A673 (cell line): ENCODE data around the gene ITPR2. TPM values are rescaled to one million over a fixed set of nuclear protein-coding genes. Genes with fewer than 3 reads are reported as not detected.

ENCODE experiments used
- BruUV-seq: library from RNA; stranded (reverse); fragments of 400-500 nt; replicated peaks from 2 replicates; lab custom pipeline; 2021; lab: Mats Ljungman, UMichigan
- CTCF ChIA-PET: fragments of 300-600 bp; sonication (Branson Sonifier 250); formaldehyde crosslinking; loops from one replicate; lab custom pipeline; 2022; ENCODE audit warnings: antibody characterized with exemption; lab: Charles Lee
- POLR2A ChIA-PET: fragments of 300-600 bp; sonication (Branson Sonifier 250); formaldehyde crosslinking; loops from one replicate; lab custom pipeline; 2022; ENCODE audit warnings: antibody characterized with exemption; ENCODE audit not compliant: low non-redundant PET; lab: Charles Lee
- DNase-seq: peaks from one replicate; pipeline ENCODE4 v3.0.0-alpha.2; 2015; ENCODE audit warnings: low spot score
- H3K27ac ChIP-seq: fragments of 200-600 bp; sonication (generic); 2 replicates; pipeline ENCODE4 v1.5.1; 2016; ENCODE audit warnings: mixed run types, low read depth, mild to moderate bottlenecking, mixed read lengths, antibody characterized with exemption, low read length; ENCODE audit not compliant: poor library complexity, severe bottlenecking
- H3K27me3 ChIP-seq: fragments of 200-600 bp; sonication (generic); replicated peaks from 2 replicates; pipeline ENCODE4 v1.6.1; 2017; ENCODE audit warnings: mixed run types, low read depth, mild to moderate bottlenecking, mixed read lengths, antibody characterized with exemption, low read length; ENCODE audit not compliant: insufficient read depth, poor library complexity
- H3K36me3 ChIP-seq: fragments of 200-600 bp; sonication (generic); 2 replicates; pipeline ENCODE4 v1.6.1; 2016; ENCODE audit warnings: mixed run types, mild to moderate bottlenecking, mixed read lengths, antibody characterized with exemption, low read length; ENCODE audit not compliant: insufficient read depth, poor library complexity, severe bottlenecking
- H3K4me1 ChIP-seq: fragments of 200-600 bp; sonication (generic); 2 replicates; pipeline ENCODE4 v1.6.1; 2017; ENCODE audit warnings: mixed run types, mild to moderate bottlenecking, mixed read lengths, antibody characterized with exemption, low read length; ENCODE audit not compliant: insufficient read depth, poor library complexity, severe bottlenecking
- H3K4me3 ChIP-seq: fragments of 200-600 bp; sonication (generic); 2 replicates; pipeline ENCODE4 v1.5.1; 2016; ENCODE audit warnings: low read depth, mixed run types, mild to moderate bottlenecking, mixed read lengths, low read length; ENCODE audit not compliant: poor library complexity, severe bottlenecking
- H3K9me3 ChIP-seq: fragments of 200-600 bp; sonication (generic); 2 replicates; pipeline ENCODE4 v1.6.1; 2016; ENCODE audit warnings: mixed run types, low read depth, mild to moderate bottlenecking, mixed read lengths, antibody characterized with exemption, low read length; ENCODE audit not compliant: poor library complexity, severe bottlenecking
- CTCF ChIP-seq: fragments of 300-800, 200-600 bp; sonication (generic); conservative IDR thresholded peaks from 2 replicates; pipeline ENCODE4 v1.5.1; 2017; ENCODE audit warnings: low read depth, mild to moderate bottlenecking, antibody characterized with exemption, low read length, moderate library complexity, mixed read lengths
- EZH2 ChIP-seq: fragments of 200-600 bp; sonication (generic); IDR thresholded peaks from 2 replicates; pipeline ENCODE4 v1.6.1; 2017; ENCODE audit warnings: borderline replicate concordance, low read depth, mild to moderate bottlenecking, mixed read lengths, antibody characterized with exemption, low read length; ENCODE audit not compliant: poor library complexity, severe bottlenecking
- intact Hi-C: fragments of 100-400 bp; cut with micrococcal nuclease; formaldehyde crosslinking; loops from one replicate; pipeline ENCODE4 v1.10.0; 2022; ENCODE audit not compliant: unreplicated experiment
- total RNA-seq: library from RNA; stranded (reverse); gene quantifications from 2 replicates; pipeline ENCODE4 v1.2.3, GENCODE V29; 2021

ITPR2 gene
- total RNA-seq, 1 experiment from 2014 or later, result 22.6 TPM

GRCh38 chr12:26769611-26770010, 63.4 kb downstream of the ITPR2 start:
- ChIA-PET POLR2A (no interaction called here), CTCF (no interaction called here)
- Histone ChIP-seq H3K4me3 (no peak overlapping the region), H3K36me3 (no peaks in the 10 kb centered on the region), H3K9me3 (no peaks in the 10 kb centered on the region), H3K4me1 (no peaks in the 10 kb centered on the region), H3K27ac (no peak overlapping the region), H3K27me3 (no peaks in the 10 kb centered on the region)
- intact Hi-C loops, result no loop called here
- no peak for DNase-seq
- no TSS peak for BruUV-seq
- no peak for TF ChIP-seq EZH2
- no peak for TF ChIP-seq CTCF

GRCh38 chr12:26768611-26769603, 64.1 kb downstream of the ITPR2 start:
- Histone ChIP-seq H3K4me1 (no peaks in the 10 kb centered on the region), H3K27me3 (no peaks in the 10 kb centered on the region), H3K4me3 (no peak overlapping the region), H3K36me3 (no peaks in the 10 kb centered on the region), H3K27ac (no peak overlapping the region), H3K9me3 (no peaks in the 10 kb centered on the region)
- intact Hi-C loops, result no loop called here
- TF ChIP-seq EZH2 (no peak), CTCF (no peak)
- ChIA-PET CTCF (no interaction called here), POLR2A (no interaction called here)
- no peak for DNase-seq
- no TSS peak for BruUV-seq

GRCh38 chr12:26767865-26768264, 65.1 kb downstream of the ITPR2 start:
- TF ChIP-seq CTCF (no peak), EZH2 (no peak)
- POLR2A ChIA-PET, result no interaction called here
- DNase-seq, result no peak
- intact Hi-C loops, result no loop called here
- no peaks in the 10 kb centered on the region for H3K4me1 ChIP-seq
- H3K36me3 ChIP-seq, result no peaks in the 10 kb centered on the region
- H3K9me3 ChIP-seq, result no peaks in the 10 kb centered on the region
- no TSS peak for BruUV-seq
- no peak overlapping the region for H3K27ac ChIP-seq
- CTCF ChIA-PET, result no interaction called here
- H3K4me3 ChIP-seq, result no peak overlapping the region
- H3K27me3 ChIP-seq, result no peaks in the 10 kb centered on the region
